ENCODE data around the gene ENTPD2. TPM values are rescaled to one million over a fixed set of nuclear protein-coding genes. Genes with fewer than 3 reads are reported as not detected.

Gene ENTPD2
- total and polyA plus RNA-seq, 10 of the 15 experiments (the other 5 are each of a cell fraction or from before 2014, with no cell fraction given): 0.15 to 1.8 (median 0.65) TPM; not detected in 2

DNA sequence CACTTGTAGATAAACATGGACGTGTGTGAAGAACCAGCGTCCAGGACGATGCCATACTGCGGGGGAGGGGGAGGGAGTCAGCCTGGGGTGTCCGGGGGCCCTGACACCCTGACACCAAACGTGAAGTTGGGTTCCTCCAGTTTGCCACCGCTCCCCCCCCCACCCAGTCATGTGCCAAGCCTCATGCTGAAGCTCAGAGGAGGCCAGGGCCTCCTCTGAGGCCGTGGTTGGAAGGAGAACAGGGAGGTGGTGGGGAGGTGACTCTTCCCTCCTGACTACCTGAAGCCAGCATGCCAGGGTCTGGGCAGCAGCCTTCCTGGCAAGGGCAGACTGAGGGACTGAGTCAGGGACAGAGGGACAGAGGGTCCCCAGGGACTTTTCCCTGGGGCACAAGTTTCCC, 1.6 kb downstream of the ENTPD2 start:
- Histone ChIP-seq H4K20me1 (ENCODE audit: control insufficient read depth, insufficient read depth) (no peaks in the 10 kb centered on the region), H3K9ac (ENCODE audit: control insufficient read depth, insufficient read depth, low read length) (no peak overlapping the region), H3K4me3 (no peak overlapping the region), H3K9me3 (replicated peaks; ENCODE audit: control insufficient read depth, insufficient read depth, low read length) (no peaks in the 10 kb centered on the region), H2AFZ (ENCODE audit: control insufficient read depth, low read depth, low read length) (no peak overlapping the region), H3K4me2 (ENCODE audit: control insufficient read depth, insufficient read depth) (no peak overlapping the region), H3K4me1 (ENCODE audit: control insufficient read depth, insufficient read depth, low read length) (no peaks in the 10 kb centered on the region), H3K79me2 (ENCODE audit: control insufficient read depth, insufficient read depth, low read length) (no peaks in the 10 kb centered on the region), H3K27ac (ENCODE audit: control insufficient read depth, insufficient read depth) (no peak overlapping the region), H3K27me3 (replicated peaks in 1 of 2; ENCODE audit: control insufficient read depth in 2 of 2, insufficient read depth in 2 of 2, low read length in 1 of 2) (peaks cover 11 to 16% of the 10 kb centered on the region in 2 experiments; a peak in 3 of 4 replicates), H3K36me3 (ENCODE audit: control insufficient read depth in 2 of 2, insufficient read depth in 2 of 2, low read length in 1 of 2) (no peaks in the 10 kb centered on the region)
- FAIRE-seq: no peak
- intact Hi-C loops (cut with micrococcal nuclease; ENCODE audit: unreplicated experiment) (no loop called here), in situ Hi-C loops (cut with MboI) (no loop called here)
- no TSS peak for BruUV-seq (replicated peaks)
- no peak for DNase-seq (ENCODE audit: low read depth, low spot score)
- no peak for TF ChIP-seq SMAD5 (IDR thresholded peaks at IDR 0.05; ENCODE audit: low read depth)
- TF ChIP-seq MEF2B (IDR thresholded peaks at IDR 0.05; ENCODE audit: partially characterized antibody, poor library complexity, severe bottlenecking): peak; percentile 41
- SMC1A ChIA-PET (ENCODE audit: uncharacterized antibody, unreplicated experiment): no interaction called here
- no peak for ATAC-seq
- POLR2A ChIA-PET: interaction anchor here (0.6 kb wide), 1 partner anchor 31 kb away, joined by 4 read pairs; no protein-coding TSS in a partner anchor
- RAD21 ChIA-PET (ENCODE audit: unreplicated experiment): no interaction called here
- CTCF ChIA-PET: interaction anchor here (0.6 to 1.5 kb wide), 4 partner anchors 12 to 52 kb away, joined by 3 to 6 read pairs (median 4); no protein-coding TSS in a partner anchor
- WGBS (ENCODE audit: insufficient coverage, insufficient replicate concordance, low lambda C conversion rate, missing lambda C conversion rate): 45% methylated on average over 8 of the region's 8 CpGs

DNA sequence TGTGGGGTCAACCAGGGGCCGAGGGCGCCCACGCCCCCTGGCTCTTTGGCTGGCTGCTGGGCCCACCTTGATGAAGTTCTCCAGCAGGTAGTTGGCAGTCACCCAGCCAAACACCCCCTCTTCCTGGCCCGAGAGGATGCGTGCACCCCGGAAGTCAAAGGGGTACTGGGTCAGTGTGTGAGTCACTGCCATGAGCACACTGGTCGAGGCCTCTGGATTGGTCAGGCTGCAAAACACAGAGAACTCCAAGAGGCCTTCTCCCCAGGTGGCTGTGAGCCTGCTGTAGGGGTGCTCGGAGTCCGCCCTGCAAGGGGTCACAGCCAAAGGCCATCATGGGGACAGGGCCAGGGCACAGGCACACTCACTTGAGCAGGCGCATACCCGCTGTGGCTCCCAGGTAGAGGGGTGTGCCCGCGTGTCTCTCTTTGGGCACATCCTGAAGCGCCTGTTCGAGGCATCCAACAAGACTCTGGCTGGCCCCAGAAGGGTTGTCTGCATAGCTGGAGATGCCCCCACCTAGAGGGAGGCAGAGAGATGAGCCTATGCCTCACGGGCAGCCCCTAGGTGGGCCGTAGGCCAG, 2.6 kb downstream of the ENTPD2 start:
- ChIA-PET SMC1A (ENCODE audit: uncharacterized antibody, unreplicated experiment) (no interaction called here), CTCF (no interaction called here), RAD21 (ENCODE audit: unreplicated experiment) (no interaction called here), POLR2A (no interaction called here)
- Histone ChIP-seq H4K20me1 (ENCODE audit: control insufficient read depth, insufficient read depth) (no peaks in the 10 kb centered on the region), H3K27ac (ENCODE audit: control insufficient read depth, insufficient read depth) (no peak overlapping the region), H3K27me3 (replicated peaks in 1 of 2; ENCODE audit: control insufficient read depth in 2 of 2, insufficient read depth in 2 of 2, low read length in 1 of 2) (peaks cover 11 to 18% of the 10 kb centered on the region in 2 experiments; a peak in 3 of 4 replicates), H3K9ac (ENCODE audit: control insufficient read depth, insufficient read depth, low read length) (no peak overlapping the region), H3K4me2 (ENCODE audit: control insufficient read depth, insufficient read depth) (no peak overlapping the region), H3K79me2 (ENCODE audit: control insufficient read depth, insufficient read depth, low read length) (no peaks in the 10 kb centered on the region), H3K4me3 (no peak overlapping the region), H3K36me3 (ENCODE audit: control insufficient read depth in 2 of 2, insufficient read depth in 2 of 2, low read length in 1 of 2) (no peaks in the 10 kb centered on the region), H2AFZ (ENCODE audit: control insufficient read depth, low read depth, low read length) (no peak overlapping the region), H3K9me3 (replicated peaks; ENCODE audit: control insufficient read depth, insufficient read depth, low read length) (no peaks in the 10 kb centered on the region), H3K4me1 (ENCODE audit: control insufficient read depth, insufficient read depth, low read length) (no peaks in the 10 kb centered on the region)
- intact Hi-C loops (cut with micrococcal nuclease; ENCODE audit: unreplicated experiment): no loop called here
- 54% methylated on average over 17 of the region's 17 CpGs for WGBS (ENCODE audit: insufficient coverage, insufficient replicate concordance, low lambda C conversion rate, missing lambda C conversion rate)
- ATAC-seq: no peak
- BruUV-seq (replicated peaks): no TSS peak
- FAIRE-seq: no peak
- in situ Hi-C loops (cut with MboI): no loop called here
- no peak for DNase-seq (ENCODE audit: low read depth, low spot score)
- TF ChIP-seq, protein P1, sequence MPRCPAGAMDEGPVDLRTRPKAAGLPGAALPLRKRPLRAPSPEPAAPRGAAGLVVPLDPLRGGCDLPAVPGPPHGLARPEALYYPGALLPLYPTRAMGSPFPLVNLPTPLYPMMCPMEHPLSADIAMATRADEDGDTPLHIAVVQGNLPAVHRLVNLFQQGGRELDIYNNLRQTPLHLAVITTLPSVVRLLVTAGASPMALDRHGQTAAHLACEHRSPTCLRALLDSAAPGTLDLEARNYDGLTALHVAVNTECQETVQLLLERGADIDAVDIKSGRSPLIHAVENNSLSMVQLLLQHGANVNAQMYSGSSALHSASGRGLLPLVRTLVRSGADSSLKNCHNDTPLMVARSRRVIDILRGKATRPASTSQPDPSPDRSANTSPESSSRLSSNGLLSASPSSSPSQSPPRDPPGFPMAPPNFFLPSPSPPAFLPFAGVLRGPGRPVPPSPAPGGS (IDR thresholded peaks at IDR 0.05; ENCODE audit: borderline replicate concordance, insufficient read depth, low read depth, low read length, poor library complexity, severe bottlenecking): no peak
- TF ChIP-seq SIX5 (IDR thresholded peaks at IDR 0.05; ENCODE audit: low read depth, low read length, severe bottlenecking) (no peak), IRF4 (IDR thresholded peaks at IDR 0.05; ENCODE audit: low read depth, low read length) (no peak), MTA3 (IDR thresholded peaks at IDR 0.05; ENCODE audit: borderline replicate concordance, low read length) (no peak), SP1 (IDR thresholded peaks at IDR 0.05; ENCODE audit: low read depth, low read length) (no peak), STAT1 (conservative IDR thresholded peaks at IDR 0.05) (no peak), NBN (IDR thresholded peaks at IDR 0.05) (no peak)
- TF ChIP-seq, protein P2, sequence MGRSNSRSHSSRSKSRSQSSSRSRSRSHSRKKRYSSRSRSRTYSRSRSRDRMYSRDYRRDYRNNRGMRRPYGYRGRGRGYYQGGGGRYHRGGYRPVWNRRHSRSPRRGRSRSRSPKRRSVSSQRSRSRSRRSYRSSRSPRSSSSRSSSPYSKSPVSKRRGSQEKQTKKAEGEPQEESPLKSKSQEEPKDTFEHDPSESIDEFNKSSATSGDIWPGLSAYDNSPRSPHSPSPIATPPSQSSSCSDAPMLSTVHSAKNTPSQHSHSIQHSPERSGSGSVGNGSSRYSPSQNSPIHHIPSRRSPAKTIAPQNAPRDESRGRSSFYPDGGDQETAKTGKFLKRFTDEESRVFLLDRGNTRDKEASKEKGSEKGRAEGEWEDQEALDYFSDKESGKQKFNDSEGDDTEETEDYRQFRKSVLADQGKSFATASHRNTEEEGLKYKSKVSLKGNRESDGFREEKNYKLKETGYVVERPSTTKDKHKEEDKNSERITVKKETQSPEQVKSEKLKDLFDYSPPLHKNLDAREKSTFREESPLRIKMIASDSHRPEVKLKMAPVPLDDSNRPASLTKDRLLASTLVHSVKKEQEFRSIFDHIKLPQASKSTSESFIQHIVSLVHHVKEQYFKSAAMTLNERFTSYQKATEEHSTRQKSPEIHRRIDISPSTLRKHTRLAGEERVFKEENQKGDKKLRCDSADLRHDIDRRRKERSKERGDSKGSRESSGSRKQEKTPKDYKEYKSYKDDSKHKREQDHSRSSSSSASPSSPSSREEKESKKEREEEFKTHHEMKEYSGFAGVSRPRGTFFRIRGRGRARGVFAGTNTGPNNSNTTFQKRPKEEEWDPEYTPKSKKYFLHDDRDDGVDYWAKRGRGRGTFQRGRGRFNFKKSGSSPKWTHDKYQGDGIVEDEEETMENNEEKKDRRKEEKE (IDR thresholded peaks at IDR 0.05): no peak
